Ramos (cell line): ENCODE measurements around the gene BORCS6.
"Not testable (repeated sequence)": the region's sequence is repeated elsewhere in the genome, so short reads cannot be mapped to it uniquely, and the experiment has no call there.

Experiments
- in situ Hi-C: fragments of 300-500 bp; cut with MboI; formaldehyde crosslinking; loops from one replicate; pipeline ENCODE4 v1.14.3; 2022; ENCODE audit warnings: low sequenced_read_pairs; ENCODE audit not compliant: unreplicated experiment

BORCS6 gene

GRCh38 chr17:8189711-8190477 lies at the start of gene BORCS6:
Gene BORCS6 (minus strand): TSS chr17:8190180. CDS start chr17:8190140, 40 bp downstream.
- in situ Hi-C loops = loop anchor here (5.0 kb wide), 1 partner anchor 63 kb away; no protein-coding TSS in a partner anchor

GRCh38 chr17:8237886-8238285 lies 47.9 kb upstream of the BORCS6 start:
- in situ Hi-C loops = no loop called here

- in situ Hi-C loops = no loop called here
Observed at GRCh38 chr17:8237175-8237574, 47.2 kb upstream of the BORCS6 start.

DNA sequence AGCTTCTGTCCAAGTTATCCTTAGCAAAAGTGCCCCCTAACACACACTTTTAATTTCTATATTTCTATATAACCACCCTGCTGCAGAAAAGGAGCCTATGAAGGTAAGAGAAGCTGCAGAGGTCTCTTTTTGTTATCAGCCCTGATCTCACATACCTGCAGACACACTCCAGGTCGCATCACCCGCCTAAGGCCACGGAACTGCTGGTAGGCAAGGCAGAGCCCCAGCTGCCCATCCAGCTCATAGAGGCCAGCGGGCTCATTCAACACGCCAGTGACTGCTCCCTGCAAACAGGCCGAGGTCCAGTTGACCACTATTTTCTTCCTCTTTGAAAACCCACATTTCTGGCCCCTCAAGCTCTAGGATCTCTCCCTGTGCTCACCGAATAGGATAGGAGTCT lies 45.7 kb upstream of the BORCS6 start:
- in situ Hi-C loops = no loop called here

GRCh38 chr17:8234361-8235270 lies 44.6 kb upstream of the BORCS6 start:
- in situ Hi-C loops = no loop called here

DNA sequence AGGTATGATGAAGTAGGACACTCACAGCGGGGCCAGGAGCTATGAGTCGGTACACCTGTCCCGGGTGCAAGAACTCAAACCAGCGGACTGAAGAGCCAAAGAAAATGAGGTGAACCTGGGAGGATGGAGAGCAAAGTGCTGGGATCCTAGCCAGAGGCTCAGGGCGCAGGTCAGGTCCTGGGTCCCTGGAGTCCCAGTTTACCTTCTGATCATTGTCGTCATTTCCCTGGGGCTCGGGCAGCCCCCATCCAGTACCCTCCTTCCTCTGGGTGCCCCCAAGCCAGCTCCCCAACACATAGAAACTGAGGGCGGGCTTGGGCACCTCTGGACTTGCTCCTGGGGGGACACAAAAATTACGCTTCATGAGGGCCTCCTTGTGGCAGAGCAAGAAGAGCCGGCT lies 41.7 kb upstream of the BORCS6 start:
- in situ Hi-C loops = no loop called here

DNA sequence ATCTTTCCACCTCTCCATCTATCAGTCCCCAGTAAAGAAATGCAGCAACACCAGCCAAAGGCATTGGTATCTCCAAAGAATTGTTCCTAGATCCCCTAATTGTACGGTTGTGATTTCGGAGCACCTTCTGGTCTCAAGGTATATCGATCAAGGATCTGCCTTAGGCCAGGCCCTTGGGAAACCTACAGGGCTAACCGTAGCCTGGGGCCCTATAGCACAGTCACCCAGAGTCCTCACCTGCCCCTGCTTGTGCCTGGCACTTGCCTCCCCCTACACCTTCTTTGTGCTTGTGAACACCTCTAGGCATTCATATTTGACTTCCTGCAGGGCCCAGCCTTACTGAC lies 37.2 kb upstream of the BORCS6 start:
- in situ Hi-C loops = no loop called here

DNA sequence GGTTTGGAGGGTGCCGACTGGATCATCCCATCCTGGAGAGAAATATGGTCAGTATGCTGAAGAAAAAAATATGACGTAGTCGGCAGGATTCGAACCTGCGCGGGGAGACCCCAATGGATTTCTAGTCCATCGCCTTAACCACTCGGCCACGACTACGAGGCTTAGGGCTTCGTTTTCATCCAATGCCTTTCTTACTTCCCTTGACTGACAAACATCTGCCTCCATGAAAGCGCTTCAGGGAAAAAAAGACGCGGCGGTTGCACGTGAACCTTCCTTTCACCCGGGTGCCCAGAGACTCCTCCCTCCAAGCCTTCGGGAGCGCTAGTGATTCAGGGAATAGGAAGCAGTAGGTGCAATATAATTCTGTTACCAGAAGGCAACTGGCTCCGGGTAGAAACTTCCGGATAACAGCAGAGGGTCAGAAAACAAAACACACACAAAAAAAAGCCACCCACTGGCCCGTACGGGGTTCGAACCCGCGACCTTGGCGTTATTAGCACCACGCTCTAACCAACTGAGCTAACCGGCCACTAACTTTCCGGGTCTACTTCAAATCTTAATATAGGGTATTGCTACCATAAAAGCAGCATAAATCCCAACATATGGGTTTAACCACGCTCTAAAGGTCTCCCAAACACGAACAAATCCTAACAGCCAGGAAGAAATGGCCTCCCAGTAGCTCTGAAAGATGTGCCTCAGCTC lies 36.7 kb upstream of the BORCS6 start:
- in situ Hi-C loops = no loop called here

DNA sequence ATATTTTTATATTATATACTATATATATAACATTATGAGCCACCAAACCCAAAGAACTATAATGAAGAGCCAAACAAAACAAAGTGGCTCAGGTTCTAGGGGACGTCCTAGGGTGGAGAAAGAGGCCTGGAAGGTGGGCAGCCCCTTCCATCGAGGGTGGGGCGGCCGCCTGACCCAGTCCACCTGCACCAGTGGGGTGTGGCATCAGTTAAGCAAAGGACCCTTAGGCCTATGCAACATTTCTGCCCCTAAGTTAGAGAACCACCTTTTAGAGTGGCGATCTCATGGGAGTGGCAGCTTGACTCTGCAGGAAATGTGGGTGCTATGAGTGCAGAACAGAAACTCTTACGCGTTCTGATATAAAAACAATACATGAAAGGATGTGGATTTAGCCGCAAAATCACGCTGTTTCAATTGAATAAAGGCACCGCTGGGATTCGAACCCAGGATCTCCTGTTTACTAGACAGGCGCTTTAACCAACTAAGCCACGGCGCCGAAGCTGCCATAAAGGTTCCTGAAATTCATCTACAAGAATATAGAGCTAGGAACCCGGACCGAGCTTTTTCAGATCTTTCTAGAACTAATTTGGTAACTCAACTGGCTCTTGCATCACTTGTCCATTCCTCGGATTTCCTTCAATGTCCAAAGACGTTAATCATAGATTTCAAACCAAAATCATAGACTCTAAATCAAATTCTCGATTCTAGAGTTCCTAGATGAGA lies 36.0 kb upstream of the BORCS6 start:
- in situ Hi-C loops = no loop called here

DNA sequence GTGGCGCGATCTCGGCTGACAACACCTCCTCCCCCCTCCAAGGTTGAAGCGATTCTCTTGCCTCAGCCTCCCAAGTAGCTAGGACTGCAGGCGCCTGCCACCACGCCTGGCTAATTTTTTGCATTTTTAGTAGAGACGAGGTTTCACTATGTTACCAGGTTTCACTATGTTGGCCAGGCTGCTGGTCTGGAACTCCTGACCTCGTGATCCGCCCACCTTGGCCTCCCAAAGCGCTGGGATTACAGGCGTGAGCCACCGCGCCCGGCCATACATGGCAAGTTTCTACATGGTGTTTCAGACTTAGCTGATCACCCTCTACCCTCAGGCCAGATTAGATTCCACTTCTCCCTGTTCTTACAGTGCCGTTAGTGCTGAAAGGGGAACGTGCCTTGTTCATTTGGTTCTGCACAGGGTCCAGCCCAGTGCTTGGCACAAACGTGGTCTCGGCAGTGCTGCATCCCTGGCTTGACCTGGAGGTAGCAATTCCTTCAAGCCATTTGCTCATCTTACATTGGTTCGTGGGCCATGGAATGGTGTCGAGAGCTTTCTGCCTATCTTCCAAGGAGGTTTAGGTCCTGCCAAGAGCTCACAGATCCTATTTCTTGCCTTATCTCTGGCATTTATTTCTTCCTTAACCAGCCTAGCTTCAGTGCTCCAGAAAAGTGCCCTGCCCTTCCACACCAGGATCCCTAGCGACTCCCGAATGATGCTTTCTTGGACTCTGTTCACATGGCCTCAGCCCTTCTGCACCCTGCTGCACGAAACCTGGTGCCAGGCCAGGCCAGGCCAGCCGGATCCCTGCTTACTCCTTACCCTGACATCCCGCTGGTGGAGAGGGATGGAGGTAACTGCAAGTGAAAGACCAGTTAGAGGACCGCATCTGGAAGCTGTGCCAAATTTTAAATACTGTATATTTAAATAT lies 35.2 kb upstream of the BORCS6 start:
- in situ Hi-C loops = no loop called here

GRCh38 chr17:8223356-8224126 lies 33.6 kb upstream of the BORCS6 start:
- in situ Hi-C loops = no loop called here

DNA sequence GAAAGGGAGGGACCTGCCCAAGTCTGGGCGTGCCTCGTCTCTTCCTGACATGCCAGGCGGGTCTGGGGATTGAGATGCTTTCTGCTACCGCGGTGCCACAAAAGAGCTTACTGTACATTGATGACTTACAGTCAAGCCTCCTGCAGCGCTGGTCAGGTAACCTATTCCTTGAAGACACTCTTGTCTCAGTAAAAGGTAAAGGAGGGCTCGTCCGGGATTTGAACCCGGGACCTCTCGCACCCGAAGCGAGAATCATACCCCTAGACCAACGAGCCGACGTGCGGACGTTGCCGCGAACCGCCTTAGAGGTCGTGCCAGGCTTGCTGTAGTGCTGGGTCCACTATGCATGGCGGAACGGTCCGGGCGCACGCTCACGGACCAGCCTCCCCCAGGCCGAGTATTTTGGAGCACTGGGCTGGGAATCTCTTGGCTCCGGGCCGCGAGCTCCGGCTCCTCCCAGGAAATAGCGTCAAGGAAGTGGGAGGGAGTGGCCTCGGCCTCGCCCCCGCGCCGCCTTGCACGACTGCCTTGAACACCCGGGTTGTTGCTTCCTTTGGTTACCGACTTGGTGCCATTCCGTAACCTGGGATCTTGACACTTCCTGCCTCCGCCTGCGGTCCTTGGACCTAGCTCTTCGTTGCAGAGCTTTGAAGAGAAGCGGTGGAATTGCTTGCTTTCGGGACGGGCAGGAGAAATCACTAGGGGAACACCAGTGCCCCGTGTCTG lies 32.8 kb upstream of the BORCS6 start:
- in situ Hi-C loops = no loop called here

DNA sequence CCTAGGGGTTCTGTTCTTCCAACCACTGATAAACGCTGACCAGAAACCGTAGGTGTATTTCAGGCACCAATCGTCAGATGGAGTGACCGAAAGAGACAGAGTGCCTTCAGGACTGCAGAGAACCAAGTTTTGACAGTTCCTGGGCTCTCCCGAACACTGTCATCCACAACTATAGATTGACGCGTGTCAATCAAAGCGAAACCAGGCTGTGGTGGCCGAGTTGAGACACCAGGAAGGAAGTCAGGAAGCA lies 32.3 kb upstream of the BORCS6 start:
- in situ Hi-C loops = no loop called here

DNA sequence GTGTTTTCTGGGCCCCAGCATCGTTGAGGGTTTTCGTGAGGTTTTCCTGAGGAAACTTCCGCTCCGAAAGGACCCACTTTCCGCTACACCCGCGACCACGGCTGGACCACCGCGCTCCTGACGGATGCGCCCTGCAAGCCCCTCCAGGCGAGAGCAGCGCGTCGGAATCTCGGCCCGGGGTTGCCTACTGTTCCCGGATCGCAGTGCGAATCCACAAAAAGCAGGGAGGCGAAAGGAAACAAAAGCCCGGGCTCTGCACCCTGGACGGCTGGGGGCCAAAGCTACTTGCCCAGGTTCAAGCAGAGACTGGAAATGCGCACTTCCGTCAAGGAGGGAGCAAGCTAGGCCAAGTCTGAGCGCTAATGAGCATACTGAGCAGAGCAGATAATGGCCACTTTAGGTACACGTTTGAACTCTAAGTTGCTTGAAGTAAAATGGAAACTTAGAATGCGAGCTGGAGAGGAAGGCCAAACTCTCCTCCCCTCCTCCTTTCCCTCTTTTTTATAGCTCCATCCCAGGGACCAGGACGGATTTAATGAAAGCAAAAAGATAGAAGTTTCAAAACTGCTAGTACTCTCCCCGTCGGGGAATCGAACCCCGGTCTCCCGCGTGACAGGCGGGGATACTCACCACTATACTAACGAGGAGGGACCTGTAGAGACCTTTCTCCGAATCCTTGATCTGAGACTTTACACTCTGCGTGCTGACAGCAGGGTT lies 31.8 kb upstream of the BORCS6 start:
- in situ Hi-C loops = no loop called here

DNA sequence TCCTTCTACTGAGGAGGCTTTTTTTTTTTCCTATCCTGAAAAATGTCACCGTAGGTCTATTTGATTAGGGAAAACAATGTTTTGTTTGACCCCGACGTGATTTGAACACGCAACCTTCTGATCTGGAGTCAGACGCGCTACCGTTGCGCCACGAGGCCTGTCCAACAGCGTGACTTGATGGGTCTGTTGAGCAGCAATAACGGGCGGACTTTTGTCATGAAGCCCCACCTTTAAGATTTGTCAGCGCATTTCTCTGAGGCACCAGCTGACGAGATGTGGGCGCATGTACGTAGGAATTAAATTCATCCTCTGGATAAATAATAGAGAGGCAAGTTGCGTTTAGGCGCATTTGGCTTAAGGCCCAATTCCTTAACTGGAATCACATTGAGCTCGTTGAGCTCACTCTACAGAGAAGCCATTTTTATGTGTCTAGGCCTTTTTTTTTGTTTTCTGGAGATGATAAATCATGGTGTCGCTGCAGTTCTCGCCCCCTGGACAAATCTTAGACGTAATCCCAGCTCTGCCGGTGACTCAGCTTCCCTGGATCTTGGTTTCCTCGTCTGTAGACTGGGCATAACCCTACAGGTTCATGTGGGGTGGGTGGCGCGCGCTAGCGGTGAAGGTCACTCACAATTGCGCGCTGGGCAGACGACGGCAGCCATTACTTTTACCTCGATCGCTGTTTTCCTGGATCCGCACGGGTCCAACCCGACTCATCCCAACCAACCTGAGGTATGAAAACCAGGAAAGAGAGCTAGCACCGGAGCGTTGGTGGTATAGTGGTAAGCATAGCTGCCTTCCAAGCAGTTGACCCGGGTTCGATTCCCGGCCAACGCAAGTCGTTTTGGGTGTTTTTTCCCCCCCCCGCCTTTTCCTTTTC lies 31.0 kb upstream of the BORCS6 start:
- in situ Hi-C loops = no loop called here

- in situ Hi-C loops = not testable (repeated sequence)
Observed at GRCh38 chr17:8214000-8214399, 24.0 kb upstream of the BORCS6 start.
